Neural cell (in vitro differentiated cells): ENCODE results near the gene DNAJB1. TPM values are rescaled to one million over a fixed set of nuclear protein-coding genes. Genes with fewer than 3 reads are reported as not detected.

ENCODE experiments used
- H2AFZ ChIP-seq: fragments of 200-600, 300-800 bp; sonication (generic), shearing (Covaris generic); 2 replicates; pipeline ENCODE4 v1.6.0; 2014; ENCODE audit warnings: low read depth, mild to moderate bottlenecking, antibody characterized with exemption, low read length, moderate library complexity
- H3F3A ChIP-seq: fragments of 200-600 bp; shearing (Covaris generic); 2 replicates; pipeline ENCODE4 v1.6.1; 2016; ENCODE audit warnings: mild to moderate bottlenecking, moderate library complexity, mixed read lengths, antibody characterized with exemption, low read length; ENCODE audit not compliant: insufficient read depth, poor library complexity, severe bottlenecking
- H3K27ac ChIP-seq: fragments of 200-600, 300-800 bp; sonication (generic), shearing (Covaris generic); 2 replicates; pipeline ENCODE4 v1.5.1; 2014; ENCODE audit warnings: mild to moderate bottlenecking, low read length, moderate library complexity
- H3K27me3 ChIP-seq: fragments of 300-800, 200-600 bp; sonication (generic), shearing (Covaris generic); 2 replicates; pipeline ENCODE4 v1.6.0; 2014; ENCODE audit warnings: mild to moderate bottlenecking, low read depth, low read length, moderate library complexity; ENCODE audit not compliant: insufficient read depth
- H3K36me3 ChIP-seq: fragments of 300-800, 200-600 bp; sonication (generic), shearing (Covaris generic); 2 replicates; pipeline ENCODE4 v1.5.1; 2014; ENCODE audit warnings: mild to moderate bottlenecking, antibody characterized with exemption, low read length, moderate library complexity; ENCODE audit not compliant: insufficient read depth
- H3K4me2 ChIP-seq: fragments of 300-800, 200-600 bp; sonication (generic), shearing (Covaris generic); 2 replicates; pipeline ENCODE4 v1.6.0; 2014; ENCODE audit warnings: mild to moderate bottlenecking, low read length
- H3K4me3 ChIP-seq: fragments of 300-800, 200-600 bp; sonication (generic), shearing (Covaris generic); 2 replicates; pipeline ENCODE4 v1.5.1; 2014; ENCODE audit warnings: mild to moderate bottlenecking, low read length, moderate library complexity
- H3K79me2 ChIP-seq: fragments of 200-600 bp; shearing (Covaris generic); replicated peaks from 2 replicates; pipeline ENCODE4 v1.6.0; 2014; ENCODE audit warnings: mild to moderate bottlenecking, low read length, moderate library complexity; ENCODE audit not compliant: insufficient read depth
- H3K9ac ChIP-seq: fragments of 300-800, 200-600 bp; sonication (generic), shearing (Covaris generic); 2 replicates; pipeline ENCODE4 v1.6.1; 2016; ENCODE audit warnings: mild to moderate bottlenecking, low read length, mixed read lengths
- H3K9me2 ChIP-seq: fragments of 200-600 bp; shearing (Covaris generic); 2 replicates; pipeline ENCODE4 v1.6.1; 2016; ENCODE audit warnings: mild to moderate bottlenecking, low read length, mixed read lengths; ENCODE audit not compliant: insufficient read depth
- H3K9me3 ChIP-seq: fragments of 200-600, 300-800 bp; sonication (generic), shearing (Covaris generic); 2 replicates; pipeline ENCODE4 v1.6.1; 2016; ENCODE audit warnings: mild to moderate bottlenecking, mixed run types, low read length, moderate library complexity, mixed read lengths
- H4K20me1 ChIP-seq: fragments of 200-600 bp; shearing (Covaris generic); 2 replicates; pipeline ENCODE4 v1.6.1; 2016; ENCODE audit warnings: mild to moderate bottlenecking, mixed run types; ENCODE audit not compliant: insufficient read depth
- CTCF ChIP-seq: fragments of 450-650 bp; IDR thresholded peaks from 2 replicates; pipeline ENCODE4 v1.5.1; 2014; ENCODE audit warnings: antibody characterized with exemption, mild to moderate bottlenecking, moderate library complexity; ENCODE audit not compliant: poor library complexity, severe bottlenecking
- EP300 ChIP-seq: fragments of 450-650 bp; conservative IDR thresholded peaks from 2 replicates; pipeline ENCODE4 v1.6.1; 2014; ENCODE audit warnings: antibody characterized with exemption, mild to moderate bottlenecking, moderate library complexity; ENCODE audit not compliant: poor library complexity, severe bottlenecking
- EZH2 ChIP-seq: fragments of 200-600, 300-800 bp; shearing (Covaris generic), sonication (generic); IDR thresholded peaks from 2 replicates; pipeline ENCODE4 v1.6.1; 2014; ENCODE audit warnings: antibody characterized with exemption, low read length, borderline replicate concordance, mild to moderate bottlenecking; ENCODE audit not compliant: insufficient read depth, poor library complexity, severe bottlenecking
- MXI1 ChIP-seq: fragments of 450-650 bp; conservative IDR thresholded peaks from 2 replicates; pipeline ENCODE4 v1.6.1; 2014; ENCODE audit warnings: antibody characterized with exemption, mild to moderate bottlenecking; ENCODE audit not compliant: poor library complexity, severe bottlenecking
- POLR2AphosphoS5 ChIP-seq: IDR thresholded peaks from 2 replicates; pipeline ENCODE4 v1.6.1; 2012
- RAD21 ChIP-seq: fragments of 450-650 bp; conservative IDR thresholded peaks from 2 replicates; pipeline ENCODE4 v1.6.1; 2014; ENCODE audit warnings: antibody characterized with exemption, mild to moderate bottlenecking, moderate library complexity
- REST ChIP-seq: IDR thresholded peaks from 2 replicates; pipeline ENCODE4 v1.6.1; 2012; ENCODE audit warnings: borderline replicate concordance
- SMC3 ChIP-seq: fragments of 450-650 bp; conservative IDR thresholded peaks from 2 replicates; pipeline ENCODE4 v1.6.1; 2014; ENCODE audit warnings: antibody characterized with exemption, mild to moderate bottlenecking, moderate library complexity; ENCODE audit not compliant: poor library complexity
- TAF1 ChIP-seq: IDR thresholded peaks from 2 replicates; pipeline ENCODE4 v1.6.1; 2012; ENCODE audit warnings: low read depth
- polyA plus RNA-seq: library from polyadenylated mRNA; depleted of rRNA; stranded (reverse); fragments of >200 nt; gene quantifications from 2 replicates; pipeline ENCODE4 v1.2.3, GENCODE V29; 2014

DNAJB1 gene
- polyA plus RNA-seq, 1 donor from 2014 or later = 64.6 TPM

GRCh38 chr19:14474827-14475226, 43.4 kb downstream of the DNAJB1 start:
- Histone ChIP-seq H2AFZ (no peak overlapping the region), H3K79me2 (no peaks in the 10 kb centered on the region), H3K27me3 (no peaks in the 10 kb centered on the region), H3K4me2 (no peak overlapping the region), H3K36me3 (no peaks in the 10 kb centered on the region), H3K27ac (no peak overlapping the region), H3K9me3 (no peaks in the 10 kb centered on the region), H3K4me3 (no peak overlapping the region), H3K9me2 (no peaks in the 10 kb centered on the region), H3F3A (no peaks in the 10 kb centered on the region), H3K9ac (no peak overlapping the region), H4K20me1 (no peaks in the 10 kb centered on the region)
- TF ChIP-seq CTCF (no peak), EP300 (no peak), MXI1 (no peak), SMC3 (no peak), REST (no peak), RAD21 (no peak), POLR2AphosphoS5 (no peak), EZH2 (no peak), TAF1 (no peak)

- TF ChIP-seq EZH2 (no peak), REST (no peak), MXI1 (no peak), SMC3 (no peak), EP300 (no peak), CTCF (no peak), POLR2AphosphoS5 (no peak), RAD21 (no peak), TAF1 (no peak)
- no peaks in the 10 kb centered on the region for H3K79me2 ChIP-seq
- no peak overlapping the region for H2AFZ ChIP-seq
- no peaks in the 10 kb centered on the region for H3K9me2 ChIP-seq
- no peak overlapping the region for H3K27ac ChIP-seq
- no peaks in the 10 kb centered on the region for H3F3A ChIP-seq
- H3K27me3 ChIP-seq = no peaks in the 10 kb centered on the region
- H3K4me2 ChIP-seq = no peak overlapping the region
- no peaks in the 10 kb centered on the region for H3K9me3 ChIP-seq
- no peak overlapping the region for H3K4me3 ChIP-seq
- H3K36me3 ChIP-seq = no peaks in the 10 kb centered on the region
- no peaks in the 10 kb centered on the region for H4K20me1 ChIP-seq
- no peak overlapping the region for H3K9ac ChIP-seq
Observed at GRCh38 chr19:14473978-14474578, 44.1 kb downstream of the DNAJB1 start.
